Endometrium (tissue), 2 donors: ENCODE results near the gene MAT2A.
"Not testable (repeated sequence)": the region's sequence is repeated elsewhere in the genome, so short reads cannot be mapped to it uniquely, and the experiment has no call there.

Experiments
- FAIRE-seq: peaks from 2 replicates; lab custom pipeline; 2012; peaks lifted over from hg19 to GRCh38; lab: Jason Lieb, UNC
- donor health status: control.
- donor health status: control.

The MAT2A gene

DNA sequence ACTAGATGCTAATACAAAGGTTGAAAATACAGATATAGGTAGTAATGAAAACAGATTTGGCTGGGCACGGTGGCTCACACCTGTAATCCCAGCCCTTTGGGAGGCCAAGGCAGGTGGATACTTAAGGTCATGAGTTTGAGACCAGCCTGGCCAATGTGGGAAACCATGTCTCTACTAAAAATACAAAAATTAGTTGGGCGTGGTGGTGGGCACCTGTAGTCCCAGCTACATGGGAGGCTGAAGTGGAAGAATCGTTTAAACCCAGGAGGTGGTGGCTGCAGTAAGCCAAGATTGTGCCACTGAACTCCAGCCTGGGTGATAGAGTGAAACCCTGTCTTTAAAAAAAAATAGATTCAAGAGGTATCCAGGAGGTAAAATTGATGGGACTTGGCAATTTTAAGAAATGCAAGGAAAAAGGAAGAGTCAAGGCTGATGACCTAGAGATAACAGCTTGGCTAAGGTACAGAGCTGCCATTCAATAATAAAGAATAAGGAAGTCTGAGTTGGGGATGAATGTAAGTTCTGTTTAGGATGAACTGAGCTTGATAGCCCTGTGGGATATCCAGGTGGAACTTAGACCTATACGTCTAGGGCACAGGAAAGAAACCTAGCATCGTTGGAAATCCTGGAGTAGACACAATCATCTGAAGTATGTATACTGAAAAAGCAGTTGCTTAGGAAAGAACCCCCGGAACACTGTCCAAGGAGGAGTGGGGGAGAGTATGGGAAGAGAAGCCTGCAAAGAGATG lies 9.1 kb downstream of the MAT2A start:
- no peak for FAIRE-seq

DNA sequence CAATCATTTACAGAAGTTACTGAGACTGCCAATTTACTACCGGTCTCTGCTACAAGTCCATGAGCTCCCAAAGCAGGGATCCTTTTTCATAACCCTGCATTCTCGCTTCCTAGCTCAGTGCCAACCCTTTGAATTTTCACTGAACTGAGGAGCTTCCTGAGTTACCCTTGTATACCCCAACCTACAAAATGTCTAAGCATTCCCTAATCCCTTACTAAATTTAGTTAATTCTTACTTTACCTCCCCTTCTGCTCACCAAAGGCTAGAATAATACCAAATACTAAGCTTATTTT lies 9.6 kb downstream of the MAT2A start:
- no peak for FAIRE-seq

DNA sequence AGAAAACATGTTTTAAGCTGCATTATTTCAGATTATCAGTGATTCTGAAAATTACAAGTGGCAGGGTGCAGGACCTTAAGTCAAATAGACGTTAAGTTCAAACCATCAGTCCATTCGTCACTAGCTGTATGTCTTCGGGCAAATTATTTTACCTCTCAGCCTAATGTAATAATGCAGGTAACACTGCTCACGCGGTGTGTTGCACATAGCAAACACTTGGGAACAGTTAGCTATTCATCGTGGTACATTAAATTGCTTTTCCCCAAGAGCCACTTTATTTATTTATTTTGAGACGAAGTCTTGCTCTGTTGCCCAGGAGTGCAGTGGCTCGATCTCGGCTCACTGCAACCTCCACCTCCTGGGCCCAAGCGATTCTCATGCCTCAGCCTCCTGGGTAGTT lies 10.1 kb downstream of the MAT2A start:
- no peak for FAIRE-seq

DNA sequence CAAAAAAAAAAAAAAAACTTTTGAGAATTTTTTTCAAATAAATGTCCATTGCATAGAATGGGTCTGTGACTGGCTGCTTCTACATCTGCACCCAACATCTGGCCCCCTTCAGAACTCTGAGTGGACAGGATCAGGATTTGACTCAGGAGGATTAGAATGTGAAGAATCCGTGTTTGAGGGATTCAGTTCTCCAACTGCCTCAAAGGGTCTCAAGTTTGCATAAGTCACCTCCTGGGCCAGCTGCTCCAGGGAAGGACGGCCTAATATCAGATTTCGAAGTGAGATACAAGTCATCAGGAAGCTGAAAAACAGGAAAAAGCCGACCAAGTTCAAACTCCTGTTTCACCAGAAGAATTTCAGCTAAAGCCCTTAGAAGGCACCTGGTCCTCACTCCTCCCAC lies 10.9 kb downstream of the MAT2A start:
- no peak for FAIRE-seq

DNA sequence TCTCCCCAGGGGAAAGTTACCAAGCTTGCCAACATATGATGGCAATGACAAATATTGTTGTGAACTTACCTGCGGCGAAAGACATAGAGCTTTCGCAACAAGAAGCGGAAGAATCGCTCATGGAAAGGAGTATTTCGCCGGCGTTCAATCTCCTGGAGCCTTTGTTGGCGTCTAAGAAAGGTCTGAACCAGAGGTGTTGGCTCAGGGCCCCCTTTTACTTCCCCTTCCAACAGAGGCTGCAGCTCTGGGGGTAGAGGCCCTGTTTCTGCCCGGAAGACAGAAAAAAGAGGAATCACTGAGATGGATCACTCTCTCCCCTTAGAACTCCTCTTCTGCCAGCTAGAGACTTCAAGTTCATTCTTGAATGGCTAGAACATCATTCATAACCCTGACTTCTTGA lies 11.5 kb downstream of the MAT2A start:
- no peak for FAIRE-seq

DNA sequence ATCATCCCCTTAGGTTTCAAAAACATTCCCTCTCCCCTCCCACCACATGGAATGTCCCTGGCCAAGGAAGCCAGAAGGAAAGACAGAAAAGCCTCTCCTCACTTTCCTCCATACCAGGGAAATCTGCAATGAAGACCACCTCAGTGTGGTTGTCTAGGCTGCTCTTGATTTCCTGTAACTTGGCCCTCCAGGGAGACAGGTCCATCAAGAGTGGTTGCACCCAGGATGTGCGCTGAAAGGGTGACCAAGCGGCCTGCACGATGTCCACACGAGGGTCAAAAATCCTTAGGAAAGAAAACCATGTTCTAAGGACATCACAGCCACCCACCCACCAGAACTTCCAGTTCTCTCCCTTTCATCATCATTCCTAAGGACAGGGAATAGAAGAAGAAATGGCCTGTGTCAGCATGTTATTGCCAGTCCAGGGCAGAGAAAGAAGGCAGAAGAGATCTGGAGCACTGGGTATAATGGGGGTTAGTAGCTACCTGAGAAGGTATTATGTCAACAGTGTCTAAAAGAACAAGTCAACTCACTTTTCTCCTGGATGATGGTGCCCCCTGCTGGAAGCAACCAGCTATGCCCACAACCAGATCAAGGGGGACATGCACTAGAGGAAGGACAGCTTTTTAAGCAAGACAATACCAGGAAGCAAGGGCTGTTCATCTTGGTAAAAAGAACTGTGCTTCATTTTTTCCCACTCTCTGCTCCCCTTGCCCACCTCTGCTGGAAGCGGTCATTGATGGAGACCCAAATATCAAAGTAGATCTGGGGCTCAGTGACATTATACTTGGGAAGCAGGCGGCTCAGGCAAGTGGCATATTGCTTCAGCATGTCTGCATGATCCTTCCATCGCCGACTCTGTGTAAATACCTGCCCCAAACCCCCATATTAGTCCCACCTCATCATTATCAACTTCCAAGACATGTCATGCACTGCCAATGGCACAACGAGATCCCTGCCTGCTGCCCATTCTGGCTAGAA lies 13.0 kb downstream of the MAT2A start:
- FAIRE-seq: no peak

DNA sequence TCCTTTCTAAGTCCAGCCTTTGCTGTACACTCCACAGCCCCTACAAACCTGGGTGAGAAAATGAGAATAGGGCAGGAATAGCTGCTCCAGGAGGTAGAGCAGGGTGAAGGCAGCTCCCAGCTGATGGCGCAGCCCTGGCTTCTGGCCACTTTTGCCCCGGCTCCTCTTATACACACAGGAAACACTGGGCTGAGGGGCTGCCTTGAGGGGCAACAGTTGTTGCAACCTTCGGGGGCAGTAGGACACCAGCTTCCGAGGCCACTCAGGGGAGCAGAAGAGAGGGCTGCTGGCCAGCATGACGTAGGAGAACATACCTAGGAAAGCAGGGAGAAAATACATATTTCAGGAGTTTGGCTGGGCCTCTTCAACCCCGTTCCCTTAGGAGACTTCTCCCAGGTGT lies 14.2 kb downstream of the MAT2A start:
- no peak for FAIRE-seq

DNA sequence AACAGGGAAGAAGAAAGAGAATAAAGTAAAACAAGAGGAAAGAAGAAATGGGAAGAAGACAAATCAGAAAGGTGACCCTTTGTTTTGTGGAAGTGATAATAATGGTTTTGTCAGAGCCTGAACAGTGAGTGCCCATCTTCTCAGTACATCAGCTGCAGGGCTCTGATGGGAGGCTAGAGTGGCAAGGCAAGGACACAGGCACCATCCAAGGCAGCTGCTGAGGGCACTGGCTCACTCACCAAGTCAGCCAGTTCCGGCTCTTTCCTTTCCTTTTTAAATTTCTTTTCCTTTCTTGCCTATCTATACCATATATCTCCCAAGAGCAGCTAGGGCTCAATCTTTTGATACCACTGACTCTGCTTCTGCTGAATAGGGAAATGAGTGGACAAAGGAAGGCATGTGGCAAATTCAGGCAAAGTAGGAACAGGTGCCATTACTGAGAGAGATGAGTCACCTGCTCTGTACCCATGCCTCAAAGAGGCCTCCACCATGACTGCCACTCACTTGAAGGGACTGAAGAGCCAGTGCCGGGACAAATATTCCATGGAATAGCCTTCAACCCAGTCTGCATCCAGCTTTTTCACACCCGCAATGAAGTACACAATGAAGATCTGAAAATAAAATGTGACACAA lies 16.1 kb downstream of the MAT2A start:
- FAIRE-seq: no peak

DNA sequence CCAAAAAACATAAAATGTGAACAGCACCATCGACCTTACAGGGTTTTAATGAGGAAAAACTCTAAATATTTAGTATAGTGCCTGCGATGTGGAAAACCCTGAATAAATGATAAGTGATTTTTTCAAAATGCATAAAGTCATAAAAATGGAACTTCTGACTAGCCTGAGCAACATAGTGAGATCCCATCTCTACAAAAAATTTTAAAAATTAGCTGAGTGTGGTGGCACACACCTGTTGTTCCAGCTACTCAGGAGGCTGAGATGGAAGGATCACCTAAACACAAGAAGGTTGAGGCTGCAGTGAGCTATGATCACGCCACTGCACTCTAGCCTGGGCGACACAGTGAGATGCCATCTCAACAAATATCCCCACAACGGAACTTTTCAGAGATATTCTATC lies 18.2 kb downstream of the MAT2A start:
- no peak for FAIRE-seq

DNA sequence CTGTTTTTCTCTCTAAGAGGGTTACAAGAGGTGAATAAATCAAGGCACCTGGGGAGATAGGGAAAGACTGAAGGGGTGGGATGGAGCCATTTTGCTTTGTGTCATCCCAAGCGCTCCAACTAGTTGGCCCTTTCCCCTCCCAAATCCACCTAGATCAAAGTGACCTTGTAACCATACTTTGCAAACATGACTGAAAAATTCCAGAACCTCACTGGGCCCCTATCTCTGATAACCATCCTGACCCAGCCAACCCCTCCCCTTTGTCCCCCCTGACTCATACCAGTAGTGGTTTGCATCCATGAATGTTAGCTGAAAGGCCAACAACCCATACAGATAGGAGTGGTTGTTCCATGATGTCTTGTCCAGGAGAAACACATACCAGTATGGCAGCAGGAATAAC lies 19.2 kb downstream of the MAT2A start:
- no peak for FAIRE-seq

DNA sequence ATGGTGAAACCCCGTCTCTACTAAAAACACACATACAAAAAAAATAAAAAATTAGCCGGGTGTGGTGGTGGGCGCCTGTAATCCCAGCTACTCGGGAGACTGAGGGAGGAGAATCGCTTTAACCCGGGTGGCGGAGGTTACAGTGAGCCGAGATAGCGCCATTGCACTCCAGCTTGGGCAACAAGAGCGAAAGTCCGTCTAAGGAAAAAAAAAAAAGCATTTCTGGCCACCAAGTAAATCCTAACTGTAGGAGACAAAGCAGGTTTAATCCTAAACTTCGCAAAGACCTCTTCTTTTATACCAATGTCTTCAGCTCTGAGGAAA lies 21.4 kb downstream of the MAT2A start:
- not testable (repeated sequence) for FAIRE-seq

DNA sequence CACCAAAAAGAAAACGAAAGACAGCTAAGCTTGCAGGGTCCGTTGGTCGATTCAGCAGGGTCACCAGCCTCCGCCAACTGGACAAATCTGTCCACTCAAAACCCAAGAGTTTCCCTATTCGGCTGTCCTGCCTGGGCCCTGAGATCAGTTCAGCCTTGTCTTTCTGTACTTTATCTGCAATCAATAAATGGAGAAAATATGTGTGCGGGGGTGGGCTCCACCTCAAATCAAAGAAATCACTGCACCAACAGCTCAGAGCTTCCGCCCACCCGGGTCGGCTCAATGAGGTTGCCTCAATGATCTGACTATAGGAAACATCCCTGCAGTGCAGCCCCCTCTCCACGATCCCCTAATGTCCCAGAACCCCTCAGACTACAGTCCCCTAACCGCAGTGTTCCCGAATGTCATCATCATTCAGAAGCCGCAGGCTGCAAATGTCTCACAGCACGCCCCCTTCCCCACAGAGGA lies 21.9 kb downstream of the MAT2A start:
- FAIRE-seq: no peak

DNA sequence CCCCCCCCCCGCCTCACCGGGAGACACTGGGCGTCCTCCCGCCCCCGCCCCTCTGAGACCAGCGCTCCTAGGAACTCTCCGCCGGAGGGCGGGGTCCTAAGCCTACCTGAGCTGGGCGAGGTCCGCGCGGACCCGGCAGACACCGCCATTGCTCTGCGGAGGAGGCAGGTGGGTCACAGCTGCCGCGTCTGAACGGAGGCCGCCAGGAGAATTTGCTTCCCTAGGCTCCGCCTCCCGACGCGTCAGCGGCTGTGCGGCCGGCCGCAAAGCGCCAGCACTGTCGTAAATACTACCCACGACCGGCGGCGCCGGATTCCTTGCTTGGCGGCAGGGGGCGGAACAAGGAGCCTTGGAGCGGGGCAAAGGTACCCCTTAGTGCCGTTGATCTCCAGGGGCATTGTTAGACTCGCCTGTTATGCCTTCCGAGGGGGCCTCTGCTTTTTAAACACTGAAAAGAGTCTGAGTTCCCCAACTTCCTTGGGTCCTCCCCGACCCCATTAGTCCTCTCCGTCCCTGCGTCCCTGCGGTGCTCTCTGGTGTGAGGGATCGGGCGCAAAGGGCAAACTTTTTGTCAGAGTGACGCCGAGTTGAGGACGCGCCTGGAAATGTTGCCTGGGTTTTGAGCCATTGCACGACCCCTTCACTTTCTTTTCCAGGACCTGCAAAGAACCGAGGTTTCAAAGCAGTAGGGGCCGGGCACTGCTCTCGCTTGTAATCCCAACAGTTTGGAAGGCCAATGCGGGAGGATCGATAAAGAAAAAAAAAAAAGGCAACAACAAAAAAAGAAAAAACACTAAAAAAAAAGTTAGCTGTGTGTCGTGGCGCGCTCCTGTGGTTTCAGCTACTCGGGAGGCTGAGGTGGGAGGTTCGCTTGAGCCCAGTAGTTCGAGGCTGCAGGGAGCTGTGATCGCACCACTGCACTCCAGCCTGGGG lies 22.6 kb downstream of the MAT2A start, which contains the start of gene GGCX:
Gene GGCX (minus strand): TSS at position 214 of the 933 bp plus-strand sequence. CDS start 65 bp downstream, at position 149.
- FAIRE-seq: no peak

DNA sequence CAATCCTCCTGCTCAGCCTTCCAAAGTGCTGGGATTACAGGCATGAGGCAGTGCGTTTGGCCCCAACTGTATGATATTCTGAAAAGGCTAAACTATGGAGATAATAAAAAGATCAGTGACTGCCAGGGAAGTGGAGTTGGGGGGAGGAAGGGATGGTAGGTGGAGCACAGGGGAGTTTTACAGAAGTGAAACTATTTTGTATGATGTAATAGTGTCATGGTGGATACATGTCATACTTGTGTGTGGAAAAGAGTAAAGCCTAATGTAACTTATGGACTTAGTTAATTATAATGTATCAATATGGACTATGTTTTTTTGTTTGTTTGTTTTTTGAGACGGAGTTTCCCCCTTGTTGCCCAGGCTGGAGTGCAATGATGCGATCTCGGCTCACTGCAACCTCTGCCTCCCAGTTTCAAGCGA lies 25.2 kb downstream of the MAT2A start:
- no peak for FAIRE-seq

DNA sequence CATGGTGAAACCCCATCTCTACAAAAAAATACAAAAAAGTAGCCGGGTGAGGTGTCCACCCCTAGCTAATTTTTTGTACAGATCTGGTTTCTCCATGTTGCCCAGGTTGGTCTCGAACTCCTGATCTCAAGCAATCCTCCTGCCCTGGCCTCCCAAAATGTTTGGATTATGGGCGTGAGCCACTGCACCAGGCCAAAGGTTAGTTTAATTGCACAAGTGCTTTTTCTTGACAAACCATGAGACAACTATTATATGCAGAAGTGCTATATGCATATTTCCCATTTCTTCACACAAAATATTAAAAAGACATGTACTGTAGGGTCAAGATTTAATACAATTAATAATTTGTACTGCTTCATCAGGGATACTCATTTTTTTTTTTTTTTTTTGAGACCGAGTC lies 27.3 kb downstream of the MAT2A start:
- FAIRE-seq: no peak

DNA sequence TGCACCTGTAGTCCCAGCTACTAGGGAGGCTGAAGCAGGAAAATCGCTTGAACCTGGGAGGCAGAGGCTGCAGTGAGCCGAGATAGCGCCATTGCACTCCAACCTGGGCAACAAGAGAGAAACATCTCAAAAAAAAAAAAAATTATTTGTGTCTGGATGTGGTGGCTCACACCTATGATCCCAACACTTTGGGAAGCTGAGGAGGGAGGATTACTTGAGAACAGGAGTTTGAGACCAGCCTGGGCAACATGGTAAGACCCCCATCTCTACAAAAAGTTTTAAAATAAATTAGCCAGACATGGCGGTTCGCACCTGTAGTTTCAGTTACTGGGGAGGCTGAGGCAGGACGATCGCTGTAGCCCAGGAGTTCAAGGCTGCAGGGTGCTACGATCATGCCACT lies 36.8 kb downstream of the MAT2A start:
- no peak for FAIRE-seq

DNA sequence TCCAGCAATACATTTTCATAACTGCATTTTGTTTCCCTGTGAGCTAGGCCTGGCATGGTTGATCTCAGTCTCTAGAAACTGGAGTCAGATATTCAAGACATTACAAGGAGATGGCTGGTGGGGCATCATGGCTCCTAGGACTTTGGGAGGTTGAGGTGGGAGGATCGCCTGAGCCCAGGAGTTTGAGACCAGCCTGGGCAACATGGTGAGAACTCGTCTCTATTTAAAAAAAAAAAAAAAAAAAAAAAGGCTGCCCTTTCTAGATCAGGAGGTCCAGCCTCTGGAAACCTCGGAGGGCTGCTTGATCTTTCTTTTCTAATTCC lies 38.1 kb downstream of the MAT2A start:
- FAIRE-seq: no peak

DNA sequence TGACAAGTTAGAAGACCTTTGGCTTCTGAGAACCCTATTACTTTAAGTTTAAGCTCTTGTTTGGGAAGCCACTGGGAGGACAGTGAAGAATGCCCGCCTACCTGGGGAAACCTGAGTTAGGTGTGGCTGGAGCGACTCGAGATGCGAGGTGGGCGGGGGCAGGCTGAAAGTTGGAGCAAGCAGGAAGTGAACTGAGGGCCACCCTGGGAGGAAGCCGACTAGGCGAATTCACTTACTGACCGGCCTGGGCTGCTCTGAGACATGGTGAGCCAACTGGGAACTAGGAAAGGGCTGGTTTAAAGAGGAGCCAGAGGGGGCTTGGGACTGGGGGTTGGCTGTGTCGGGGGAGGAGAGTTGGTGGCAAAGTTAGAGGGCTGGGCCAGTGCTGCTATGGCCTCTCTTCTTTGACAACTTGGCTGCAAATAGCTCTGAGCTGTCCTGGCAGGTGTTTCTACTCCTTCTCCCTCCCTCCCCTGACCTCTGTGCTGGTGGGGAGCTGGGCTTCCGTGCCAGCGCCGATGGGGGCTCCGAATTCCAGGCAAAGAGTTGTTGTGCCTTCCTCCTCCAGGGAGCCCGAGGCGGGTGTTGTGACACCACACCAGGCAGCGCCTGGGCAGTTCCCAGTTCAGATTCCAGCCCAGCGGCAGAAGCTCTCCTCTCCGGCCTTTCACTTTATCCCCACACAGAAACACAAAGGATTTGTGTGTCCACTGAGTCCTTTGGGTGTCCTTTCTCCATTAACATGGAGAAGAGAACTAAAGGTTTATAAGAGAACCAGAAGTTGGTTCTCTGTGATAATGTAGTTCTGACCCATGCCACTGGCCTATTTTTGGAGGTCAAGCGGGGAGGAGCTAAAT lies 38.6 kb downstream of the MAT2A start, which contains the start of gene VAMP8:
Gene VAMP8 (plus strand): TSS at position 201 of the 857 bp plus-strand sequence. CDS start 61 bp downstream, at position 262.
- no peak for FAIRE-seq

DNA sequence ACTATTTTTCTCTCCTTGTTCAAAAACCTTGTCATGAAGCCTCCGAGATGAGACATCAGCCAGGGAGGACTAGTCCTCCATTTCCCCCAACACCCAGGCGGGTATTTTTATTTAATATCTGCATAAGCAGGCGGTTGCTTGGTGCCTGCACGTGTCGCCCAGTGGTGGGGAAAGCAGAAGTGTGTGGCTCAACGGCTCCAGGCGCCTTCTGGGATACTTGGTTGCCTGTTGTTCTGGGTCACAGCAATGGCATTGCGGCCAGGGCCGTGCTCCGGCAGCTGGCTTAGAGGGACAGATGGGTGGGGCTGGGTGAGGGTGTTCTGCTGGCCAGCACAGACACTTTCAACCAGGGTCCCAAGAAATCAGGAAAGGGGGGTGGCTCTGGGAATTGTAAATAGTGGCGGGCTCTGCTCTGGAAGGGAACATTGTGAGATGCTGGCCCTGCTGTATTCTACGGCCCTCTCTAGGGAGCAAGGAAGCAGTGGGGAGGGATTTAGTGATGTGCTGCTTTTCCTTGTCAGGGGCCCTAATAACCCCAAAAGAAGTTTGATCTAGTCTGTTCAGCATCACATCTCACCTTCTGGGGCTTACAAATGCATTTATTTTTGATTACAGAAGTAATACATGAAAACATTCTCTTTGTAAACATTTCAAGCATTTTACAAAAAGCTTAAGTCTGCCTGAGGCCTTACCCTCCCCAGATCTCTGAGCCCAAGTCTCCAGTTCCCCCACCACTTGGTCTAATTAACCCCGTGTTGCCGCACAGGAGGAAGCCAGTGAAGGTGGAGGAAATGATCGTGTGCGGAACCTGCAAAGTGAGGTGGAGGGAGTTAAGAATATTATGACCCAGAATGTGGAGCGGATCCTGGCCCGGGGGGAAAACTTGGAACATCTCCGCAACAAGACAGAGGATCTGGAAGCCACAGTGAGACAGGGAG lies 39.5 kb downstream of the MAT2A start:
- no peak for FAIRE-seq
